Posterior vena cava (tissue), 2 donors: Measurements from ENCODE around the gene PRAMEF14. TPM values are rescaled to one million over a fixed set of nuclear protein-coding genes. Genes with fewer than 3 reads are reported as not detected.
"Not testable (repeated sequence)": the region's sequence is repeated elsewhere in the genome, so short reads cannot be mapped to it uniquely, and the experiment has no call there.

Source experiments
- DNase-seq: peaks from one replicate; pipeline ENCODE4 v3.0.0-alpha.2; 2020; ENCODE audit warnings: low spot score
- intact Hi-C, 2 donors: fragments of 100-400 bp; cut with DNase I; formaldehyde crosslinking; loops; one replicate each; pipeline versions ENCODE4 v1.14.1 to v1.14.2; 2022 to 2023
- long read RNA-seq, 2 donors: library from polyadenylated mRNA; unstranded; transcript quantifications; one replicate each; pipeline ENCODE4 v2.0.0, GENCODE V29; 2020 to 2021
- total RNA-seq, 2 donors: library from RNA; stranded (reverse); fragmentation: NEBNext Ultra II Directional; extraction: Animal tissue kit (Norgen Biotek cat#: 25700); gene quantifications; one replicate each; pipeline ENCODE4 v1.2.1, GENCODE V29; 2021
- donor health status: DM: yes; HTN: yes; CAD: no.
- donor health status: DM: yes; HTN: yes; CAD: no.

The PRAMEF14 gene
- total RNA-seq: not detected
- long read RNA-seq, donor 1: 0 reads
- long read RNA-seq, donor 2: 0 reads

- DNase-seq, intact Hi-C loops: not testable (repeated sequence)
These were observed at the start of gene PRAMEF14 for GRCh38 chr1:13347034-13347433. Gene PRAMEF14 (minus strand): TSS chr1:13347134. CDS start chr1:13345314, 1,820 bp downstream.

- intact Hi-C loops, DNase-seq: not testable (repeated sequence)
These were observed 48.4 kb upstream of the PRAMEF14 start for GRCh38 chr1:13395311-13395710.

GRCh38 chr1:13394761-13395160 is 47.8 kb upstream of the PRAMEF14 start:
- intact Hi-C loops: not testable (repeated sequence)

GRCh38 chr1:13393004-13393403 is 46.1 kb upstream of the PRAMEF14 start:
- intact Hi-C loops, DNase-seq: not testable (repeated sequence)

More at GRCh38 chr1:13394761-13395160, 47.8 kb upstream of the PRAMEF14 start:
- not testable (repeated sequence) for DNase-seq

- DNase-seq, intact Hi-C loops: not testable (repeated sequence)
These were observed 42.4 kb upstream of the PRAMEF14 start, which contains the start of gene PRAMEF17 for GRCh38 chr1:13389332-13389731. Gene PRAMEF17 (plus strand): TSS chr1:13389632. CDS start chr1:13389658, 26 bp downstream.

- intact Hi-C loops: not testable (repeated sequence)
These were observed 33.4 kb upstream of the PRAMEF14 start for GRCh38 chr1:13380380-13380779.

GRCh38 chr1:13378983-13379382 is 32.0 kb upstream of the PRAMEF14 start:
- DNase-seq, intact Hi-C loops: not testable (repeated sequence)

More at GRCh38 chr1:13380380-13380779, 33.4 kb upstream of the PRAMEF14 start:
- DNase-seq: not testable (repeated sequence)

GRCh38 chr1:13368544-13368943 is 21.6 kb upstream of the PRAMEF14 start:
- intact Hi-C loops, DNase-seq: not testable (repeated sequence)

- DNase-seq, intact Hi-C loops: not testable (repeated sequence)
These were observed 19.6 kb upstream of the PRAMEF14 start for GRCh38 chr1:13366536-13366935.

GRCh38 chr1:13364928-13365327 is 18.0 kb upstream of the PRAMEF14 start:
- intact Hi-C loops, DNase-seq: not testable (repeated sequence)

GRCh38 chr1:13362364-13362763 is 15.4 kb upstream of the PRAMEF14 start:
- intact Hi-C loops: not testable (repeated sequence)

GRCh38 chr1:13356774-13357173 is 9.8 kb upstream of the PRAMEF14 start:
- DNase-seq, intact Hi-C loops: not testable (repeated sequence)

More at GRCh38 chr1:13362364-13362763, 15.4 kb upstream of the PRAMEF14 start:
- DNase-seq: not testable (repeated sequence)

- DNase-seq, intact Hi-C loops: not testable (repeated sequence)
These were observed 7.5 kb upstream of the PRAMEF14 start for GRCh38 chr1:13354475-13354874.

GRCh38 chr1:13353476-13353875 is 6.5 kb upstream of the PRAMEF14 start:
- DNase-seq, intact Hi-C loops: not testable (repeated sequence)

GRCh38 chr1:13342496-13342895 is 4.4 kb downstream of the PRAMEF14 start:
- DNase-seq, intact Hi-C loops: not testable (repeated sequence)

GRCh38 chr1:13315281-13315680 is 31.7 kb downstream of the PRAMEF14 start, which contains the start of gene PRAMEF15:
Gene PRAMEF15 (plus strand): TSS chr1:13315581. CDS start chr1:13318408, 2,827 bp downstream.
- DNase-seq, intact Hi-C loops: not testable (repeated sequence)

GRCh38 chr1:13303239-13303638 is 43.7 kb downstream of the PRAMEF14 start, which contains the start of gene PRAMEF33:
Gene PRAMEF33 (plus strand): TSS chr1:13303539. CDS start chr1:13305955, 2,416 bp downstream.
- DNase-seq, intact Hi-C loops: not testable (repeated sequence)

- intact Hi-C loops, DNase-seq: not testable (repeated sequence)
These were observed 44.7 kb downstream of the PRAMEF14 start for GRCh38 chr1:13302197-13302596.

GRCh38 chr1:13298699-13299098 is 48.2 kb downstream of the PRAMEF14 start:
- intact Hi-C loops, DNase-seq: not testable (repeated sequence)

- DNase-seq, intact Hi-C loops: not testable (repeated sequence)
These were observed 49.6 kb downstream of the PRAMEF14 start for GRCh38 chr1:13297216-13297931.
